Common myeloid progenitor, CD34-positive (primary cell): ENCODE measurements around the gene SEPHS1.

Experiments
- CTCF ChIA-PET: fragments of 350-600 bp; sonication (Branson Sonifier 250); formaldehyde crosslinking; loops from one replicate; lab custom pipeline; 2021; ENCODE audit warnings: antibody characterized with exemption; lab: Charles Lee
- POLR2A ChIA-PET: fragments of 350-600 bp; sonication (Branson Sonifier 250); formaldehyde crosslinking; loops from one replicate; lab custom pipeline; 2021; ENCODE audit warnings: antibody characterized with exemption; lab: Charles Lee
- DNase-seq, 3 donors: peaks; one replicate each; pipeline versions ENCODE4 v3.0.0 to v3.0.0-alpha.2; 2013
- H3K27ac ChIP-seq, 2 experiments: 1 replicate in 1 of 2; 2 replicates in 1 of 2; pipeline ENCODE4 v1.7.0; 2013; ENCODE audit warnings: inconsistent platforms in 2 of 2, low read length in 2 of 2, mild to moderate bottlenecking in 2 of 2, low read depth in 1 of 2, moderate library complexity in 1 of 2; ENCODE audit not compliant: severe bottlenecking in 2 of 2, insufficient read depth in 1 of 2, poor library complexity in 1 of 2
- H3K27me3 ChIP-seq, 5 experiments: replicated peaks in 2 of 5; 1 replicate in 3 of 5; 2 replicates in 2 of 5; pipeline versions ENCODE4 v1.6.1 to v1.7.0; 2013; ENCODE audit warnings: low read length in 4 of 5, mild to moderate bottlenecking in 2 of 5, moderate library complexity in 2 of 5, inconsistent platforms in 1 of 5; ENCODE audit not compliant: insufficient read depth in 5 of 5, control insufficient read depth in 4 of 5
- H3K36me3 ChIP-seq, 4 experiments: 1 replicate in 2 of 4; 2 replicates in 2 of 4; pipeline versions ENCODE4 v1.6.1 to v1.7.0; 2013; ENCODE audit warnings: low read length in 3 of 4, control low read depth in 1 of 4, mild to moderate bottlenecking in 1 of 4; ENCODE audit not compliant: control insufficient read depth in 4 of 4, insufficient read depth in 4 of 4
- H3K4me1 ChIP-seq, 4 experiments: 1 replicate in 3 of 4; 2 replicates in 1 of 4; pipeline versions ENCODE4 v1.6.1 to v1.7.1; 2013; ENCODE audit warnings: low read length in 3 of 4, mild to moderate bottlenecking in 3 of 4, control low read depth in 1 of 4, inconsistent platforms in 1 of 4, moderate library complexity in 1 of 4; ENCODE audit not compliant: control insufficient read depth in 4 of 4, insufficient read depth in 4 of 4; ENCODE audit errors: control extremely low read depth in 1 of 4
- H3K4me3 ChIP-seq, 7 experiments: 1 replicate in 4 of 7; 2 replicates in 3 of 7; pipeline versions ENCODE4 v1.5.1 to v1.7.0; 2013; ENCODE audit warnings: mild to moderate bottlenecking in 7 of 7, low read length in 6 of 7, moderate library complexity in 6 of 7, inconsistent platforms in 2 of 7, low read depth in 2 of 7, control low read depth in 1 of 7; ENCODE audit not compliant: insufficient read depth in 4 of 7, control insufficient read depth in 1 of 7; ENCODE audit errors: extremely low read depth in 1 of 7
- H3K9me3 ChIP-seq, 5 experiments: 1 replicate in 4 of 5; 2 replicates in 1 of 5; pipeline versions ENCODE4 v1.6.1 to v1.7.1; 2013; ENCODE audit warnings: low read length in 4 of 5, mild to moderate bottlenecking in 2 of 5, inconsistent platforms in 1 of 5, low read depth in 1 of 5, moderate library complexity in 1 of 5; ENCODE audit not compliant: control insufficient read depth in 4 of 5, insufficient read depth in 2 of 5; ENCODE audit errors: control extremely low read depth in 1 of 5
- WGBS: methylation state at CpG from one replicate; pipeline ENCODE4 v1.1.5; 2013; ENCODE audit not compliant: insufficient coverage; 5-methylcytosine and 5-hydroxymethylcytosine counted together

The SEPHS1 gene

DNA sequence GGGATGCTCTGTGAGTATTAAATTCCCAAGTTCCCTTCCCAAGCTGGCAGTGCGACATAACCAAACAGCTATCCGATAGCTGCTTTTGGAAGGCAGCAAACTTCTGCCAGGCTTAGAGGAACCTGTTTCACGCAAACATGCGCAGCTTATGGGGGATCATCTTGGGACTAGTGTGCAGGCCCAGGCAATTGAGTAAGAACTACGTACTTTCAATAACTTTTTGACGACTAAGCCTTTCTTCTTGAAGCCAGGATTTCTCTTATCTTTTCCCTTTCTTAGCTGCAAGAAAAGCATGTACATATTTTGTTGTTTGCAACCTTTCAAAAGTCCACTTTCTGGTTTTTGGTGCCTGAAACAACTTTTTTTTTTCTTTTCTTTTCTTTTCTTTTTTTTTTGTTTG lies 28.7 kb upstream of the SEPHS1 start:
- H3K27ac ChIP-seq, result no peak overlapping the region
- ChIA-PET POLR2A (interaction anchor here (0.6 kb wide), 1 partner anchor 142 kb away, joined by 3 read pairs; no protein-coding TSS in a partner anchor), CTCF (interaction anchor here (1.0 to 9.1 kb wide), 6 partner anchors 9 to 160 kb away, joined by 3 to 107 read pairs (median 4); no protein-coding TSS in a partner anchor)

DNA sequence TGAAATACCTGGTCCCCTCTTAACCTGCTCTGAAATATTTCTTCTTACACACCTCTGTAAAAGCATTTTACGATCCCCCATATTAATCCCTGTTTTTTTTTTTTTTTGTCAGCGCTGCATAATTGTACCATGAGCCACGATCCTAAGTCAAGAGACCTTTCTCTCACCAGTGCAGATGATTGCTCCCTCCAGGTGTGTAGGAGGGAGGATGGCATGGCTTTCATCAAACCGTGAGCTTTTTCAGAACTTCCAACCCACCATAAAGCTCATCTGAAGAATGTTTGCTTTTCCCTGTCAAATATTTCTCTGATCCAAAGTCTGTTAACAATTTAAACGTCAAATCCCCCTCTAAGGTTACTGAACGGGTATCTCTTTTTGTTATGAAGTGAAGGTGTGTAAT lies 28.2 kb upstream of the SEPHS1 start:
- Histone ChIP-seq H3K4me1 (peaks cover 0 to 2% (median 0%) of the 10 kb centered on the region in 4 experiments), H3K9me3 (no peaks in the 10 kb centered on the region), H3K27ac (no peak overlapping the region), H3K36me3 (no peaks in the 10 kb centered on the region), H3K27me3 (peaks cover 0 to 2% (median 0%) of the 10 kb centered on the region in 5 experiments), H3K4me3 (no peak overlapping the region)
- CTCF ChIA-PET, result interaction anchor here (1.0 to 9.1 kb wide), 6 partner anchors 9 to 161 kb away, joined by 3 to 107 read pairs (median 4); no protein-coding TSS in a partner anchor
- POLR2A ChIA-PET, result interaction anchor here (0.6 kb wide), 1 partner anchor 143 kb away, joined by 3 read pairs; no protein-coding TSS in a partner anchor
- DNase-seq, result no peak
- WGBS, result 100% methylated on average over 2 of the region's 6 CpGs

More for the DNA sequence above, 28.7 kb upstream of the SEPHS1 start:
- Histone ChIP-seq H3K36me3 (no peaks in the 10 kb centered on the region), H3K4me1 (peaks cover 0 to 2% (median 0%) of the 10 kb centered on the region in 4 experiments), H3K27me3 (peaks cover 0 to 7% (median 0%) of the 10 kb centered on the region in 5 experiments), H3K9me3 (no peaks in the 10 kb centered on the region), H3K4me3 (no peak overlapping the region)
- 98% methylated on average over 6 of the region's 6 CpGs for WGBS
- no peak for DNase-seq

GRCh38 chr10:13375791-13376190 lies 27.7 kb upstream of the SEPHS1 start:
- peaks cover 0 to 2% (median 0%) of the 10 kb centered on the region in 4 experiments for H3K4me1 ChIP-seq
- no peak for DNase-seq
- no peaks in the 10 kb centered on the region for H3K36me3 ChIP-seq
- H3K27ac ChIP-seq, result no peak overlapping the region
- CTCF ChIA-PET, result interaction anchor here (1.0 to 9.1 kb wide), 6 partner anchors 10 to 161 kb away, joined by 3 to 107 read pairs (median 4); no protein-coding TSS in a partner anchor
- POLR2A ChIA-PET, result interaction anchor here (0.6 kb wide), 1 partner anchor 74 kb away, joined by 4 read pairs; no protein-coding TSS in a partner anchor
- H3K27me3 ChIP-seq, result no peaks in the 10 kb centered on the region
- H3K9me3 ChIP-seq, result no peaks in the 10 kb centered on the region
- no peak overlapping the region for H3K4me3 ChIP-seq
- WGBS, result 100% methylated on average over 1 of the region's 2 CpGs

DNA sequence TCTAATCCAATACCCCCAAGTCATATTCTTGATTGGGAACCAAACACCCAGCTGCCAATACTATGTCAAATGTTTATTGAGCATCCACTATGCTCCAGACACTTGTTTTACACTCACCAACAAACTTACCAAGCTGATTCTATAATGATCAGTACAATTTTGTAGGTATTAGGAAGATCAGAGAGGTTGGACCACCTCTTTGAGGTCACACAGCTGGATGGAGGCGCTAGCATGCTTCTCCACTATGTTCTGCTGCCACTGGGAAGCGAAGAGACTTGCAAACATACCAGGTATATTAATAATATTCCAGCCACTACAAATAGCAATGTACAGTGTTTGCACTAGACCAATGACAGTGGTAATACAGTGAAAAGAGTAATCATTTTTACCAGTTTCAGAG lies 25.6 kb upstream of the SEPHS1 start:
- no peaks in the 10 kb centered on the region for H3K9me3 ChIP-seq
- CTCF ChIA-PET, result interaction anchor here (1.3 to 9.1 kb wide), 12 partner anchors 10 to 164 kb away, joined by 3 to 107 read pairs (median 7); no protein-coding TSS in a partner anchor
- H3K27me3 ChIP-seq, result no peaks in the 10 kb centered on the region
- POLR2A ChIA-PET, result no interaction called here
- no peak overlapping the region for H3K27ac ChIP-seq
- peaks cover 0 to 2% (median 0%) of the 10 kb centered on the region in 4 experiments for H3K4me1 ChIP-seq
- no peak overlapping the region for H3K4me3 ChIP-seq
- no CpG with 5 or more reads among the region's 2 CpGs for WGBS
- DNase-seq, result no peak
- no peaks in the 10 kb centered on the region for H3K36me3 ChIP-seq

DNA sequence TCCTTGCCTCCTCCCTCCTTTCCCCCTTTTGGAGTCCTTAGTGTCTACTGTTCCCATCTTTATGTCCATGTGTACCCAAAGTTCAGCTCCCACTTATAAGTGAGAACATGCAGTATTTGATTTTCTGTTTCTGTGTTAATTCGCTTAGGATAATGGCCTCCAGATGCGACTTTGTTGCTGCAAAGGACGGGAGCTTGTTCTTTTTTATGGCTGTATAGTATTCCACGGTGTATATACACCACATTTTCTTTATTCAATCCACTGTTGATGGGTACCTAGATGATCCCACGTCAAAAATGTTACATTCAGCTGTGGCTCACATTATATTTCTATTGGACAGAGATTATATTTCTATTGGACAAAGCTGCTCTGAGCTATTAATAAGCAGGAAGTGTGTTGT lies 24.4 kb upstream of the SEPHS1 start:
- no peaks in the 10 kb centered on the region for H3K36me3 ChIP-seq
- no peak overlapping the region for H3K4me3 ChIP-seq
- H3K27ac ChIP-seq, result no peak overlapping the region
- no peaks in the 10 kb centered on the region for H3K4me1 ChIP-seq
- DNase-seq, result no peak
- 100% methylated on average over 1 of the region's 5 CpGs for WGBS
- POLR2A ChIA-PET, result interaction anchor here (0.6 kb wide), 1 partner anchor 161 kb away, joined by 3 read pairs; no protein-coding TSS in a partner anchor
- CTCF ChIA-PET, result interaction anchor here (0.6 to 9.1 kb wide), 30 partner anchors 9 to 405 kb away, joined by 3 to 107 read pairs (median 5); partner anchors contain the start of gene BEND7
- no peaks in the 10 kb centered on the region for H3K27me3 ChIP-seq
- H3K9me3 ChIP-seq, result no peaks in the 10 kb centered on the region

- H3K4me1 ChIP-seq, result no peaks in the 10 kb centered on the region
- no peaks in the 10 kb centered on the region for H3K36me3 ChIP-seq
- no peak overlapping the region for H3K27ac ChIP-seq
- peak; percentile 87 to 95 (median 92) for DNase-seq
- H3K9me3 ChIP-seq, result no peaks in the 10 kb centered on the region
- POLR2A ChIA-PET, result interaction anchor here (0.6 kb wide), 1 partner anchor 161 kb away, joined by 3 read pairs; no protein-coding TSS in a partner anchor
- CTCF ChIA-PET, result interaction anchor here (0.6 to 9.1 kb wide), 28 partner anchors 9 to 405 kb away, joined by 3 to 107 read pairs (median 5); partner anchors contain the start of gene BEND7
- WGBS, result 4% methylated on average over 4 of the region's 6 CpGs
- no peak overlapping the region for H3K4me3 ChIP-seq
- H3K27me3 ChIP-seq, result no peaks in the 10 kb centered on the region
These were observed 23.9 kb upstream of the SEPHS1 start for GRCh38 chr10:13371897-13372470.
